Brain pericyte (primary cell): ENCODE results near the gene RICTOR.
"Not testable (repeated sequence)": the region's sequence is repeated elsewhere in the genome, so short reads cannot be mapped to it uniquely, and the experiment has no call there.

Source experiments
- DNase-seq: peaks from one replicate; pipeline ENCODE4 v3.0.0-alpha.2; 2012; ENCODE audit warnings: low read depth, low spot score

The RICTOR gene

GRCh38 chr5:39013938-39014337 lies 60.3 kb downstream of the RICTOR start:
- DNase-seq, result no peak

- DNase-seq, result not testable (repeated sequence)
These were observed 63.2 kb downstream of the RICTOR start for GRCh38 chr5:39010958-39011357.

- no peak for DNase-seq
These were observed 64.2 kb downstream of the RICTOR start for GRCh38 chr5:39009981-39010380.

- DNase-seq, result no peak
These were observed 64.9 kb downstream of the RICTOR start for GRCh38 chr5:39009280-39009679.

- DNase-seq, result no peak
These were observed 67.5 kb downstream of the RICTOR start for GRCh38 chr5:39006650-39007049.

- DNase-seq, result no peak
These were observed 68.5 kb downstream of the RICTOR start for GRCh38 chr5:39005566-39006232.

- no peak for DNase-seq
These were observed 72.5 kb downstream of the RICTOR start for GRCh38 chr5:39001683-39002082.

- no peak for DNase-seq
These were observed 75.2 kb downstream of the RICTOR start for GRCh38 chr5:38999037-38999436.

GRCh38 chr5:38997591-38997990 lies 76.6 kb downstream of the RICTOR start:
- DNase-seq, result no peak

GRCh38 chr5:38996123-38996522 lies 78.1 kb downstream of the RICTOR start:
- DNase-seq, result no peak

GRCh38 chr5:38994324-38994927 lies 79.8 kb downstream of the RICTOR start:
- DNase-seq, result no peak

GRCh38 chr5:38989974-38990719 lies 84.1 kb downstream of the RICTOR start:
- DNase-seq, result not testable (repeated sequence)

GRCh38 chr5:38985909-38986452 lies 88.2 kb downstream of the RICTOR start:
- DNase-seq, result no peak

- no peak for DNase-seq
These were observed 94.7 kb downstream of the RICTOR start for GRCh38 chr5:38979535-38979934.

GRCh38 chr5:38978036-38978435 lies 96.2 kb downstream of the RICTOR start:
- DNase-seq, result no peak

- no peak for DNase-seq
These were observed 105.5 kb downstream of the RICTOR start for GRCh38 chr5:38968665-38969064.

- no peak for DNase-seq
These were observed 112.5 kb downstream of the RICTOR start for GRCh38 chr5:38961691-38962090.

GRCh38 chr5:38953426-38954012 lies 120.7 kb downstream of the RICTOR start:
- DNase-seq, result no peak

GRCh38 chr5:38948501-38948900 lies 125.7 kb downstream of the RICTOR start:
- no peak for DNase-seq

GRCh38 chr5:38944282-38944681 lies 129.9 kb downstream of the RICTOR start:
- no peak for DNase-seq

GRCh38 chr5:38941912-38942311 lies 132.3 kb downstream of the RICTOR start:
- no peak for DNase-seq

- DNase-seq, result no peak
These were observed 133.9 kb downstream of the RICTOR start for GRCh38 chr5:38940230-38940858.
